GM12878 (cell line): ENCODE measurements around the gene CA7. TPM values are rescaled to one million over a fixed set of nuclear protein-coding genes. Genes with fewer than 3 reads are reported as not detected.

ENCODE experiments used
- BCL3 ChIP-seq: IDR thresholded peaks from 2 replicates; pipeline ENCODE4 v1.6.1; 2011; ENCODE audit warnings: borderline replicate concordance, low read depth, mild to moderate bottlenecking, moderate library complexity, low read length; ENCODE audit not compliant: insufficient read depth, poor library complexity, severe bottlenecking
- BCLAF1 ChIP-seq: fragments of 450-650 bp; IDR thresholded peaks from 2 replicates; pipeline ENCODE4 v1.6.1; 2017; ENCODE audit warnings: antibody characterized with exemption, mild to moderate bottlenecking, moderate library complexity
- DPF2 ChIP-seq: fragments of 450-650 bp; IDR thresholded peaks from 2 replicates; pipeline ENCODE4 v1.6.1; 2017; ENCODE audit warnings: mild to moderate bottlenecking
- ELK1 ChIP-seq: IDR thresholded peaks from 2 replicates; pipeline ENCODE4 v1.6.1; 2012; ENCODE audit warnings: low read depth, low read length, improper control_type of control experiment
- GABPA ChIP-seq: IDR thresholded peaks from 2 replicates; pipeline ENCODE4 v1.6.1; 2014; ENCODE audit warnings: antibody characterized with exemption, low read depth, mild to moderate bottlenecking, inconsistent platforms
- GATAD2B ChIP-seq: fragments of 450-650 bp; conservative IDR thresholded peaks from 2 replicates; pipeline ENCODE4 v1.6.1; 2017; ENCODE audit warnings: low read depth, mild to moderate bottlenecking, moderate library complexity
- IRF4 ChIP-seq: IDR thresholded peaks from 2 replicates; pipeline ENCODE4 v1.6.1; 2011; ENCODE audit warnings: low read depth, low read length
- MYC ChIP-seq: IDR thresholded peaks from 2 replicates; pipeline ENCODE4 v1.6.1; 2011; ENCODE audit warnings: mild to moderate bottlenecking, low read length, moderate library complexity, inconsistent platforms; ENCODE audit not compliant: insufficient read depth, insufficient replicate concordance, insufficient read length, severe bottlenecking
- RUNX3 ChIP-seq: IDR thresholded peaks from 2 replicates; pipeline ENCODE4 v1.6.1; 2012; ENCODE audit warnings: low read length, inconsistent platforms
- TCF12 ChIP-seq: IDR thresholded peaks from 2 replicates; pipeline ENCODE4 v1.6.1; 2011; ENCODE audit warnings: low read depth, mild to moderate bottlenecking, low read length
- YY1 ChIP-seq: IDR thresholded peaks from 2 replicates; pipeline ENCODE4 v1.6.1; 2011; ENCODE audit warnings: low read depth, mild to moderate bottlenecking, low read length
- ZNF592 ChIP-seq: fragments of 450-650 bp; IDR thresholded peaks from 2 replicates; pipeline ENCODE4 v1.6.1; 2017; ENCODE audit warnings: mild to moderate bottlenecking, moderate library complexity
- ZNF687 ChIP-seq: fragments of 450-650 bp; IDR thresholded peaks from 2 replicates; pipeline ENCODE4 v1.6.1; 2017; ENCODE audit warnings: mild to moderate bottlenecking, moderate library complexity
- polyA plus RNA-seq, 11 experiments: library from polyadenylated mRNA; depleted of rRNA in 4 of 11; unstranded in 6 of 11; stranded (reverse) in 5 of 11; fragments of >200 nt; fragmentation: Nextera tagmentation in 4 of 11; fragmentation: Illumina TruSeq in 1 of 11; extraction: Ambion mirVana in 4 of 11; extraction: Trizol in 1 of 11; gene quantifications; 1 replicate in 1 of 11; 2 replicates in 10 of 11; pipeline versions ENCODE4 v1.2.1 to v1.2.3, GENCODE V29; 2011 to 2016; ENCODE audit warnings: inconsistent platforms in 2 of 11, missing spikeins in 2 of 11, low read depth in 1 of 11
- total RNA-seq, 4 experiments: library from RNA; depleted of rRNA in 3 of 4; stranded (reverse); fragments of >200 nt in 3 of 4; fragmentation: Illumina TruSeq in 1 of 4; extraction: Trizol in 1 of 4; gene quantifications; 2 replicates each; pipeline versions ENCODE4 v1.2.1 to v1.2.3, GENCODE V29; 2013 to 2021

The CA7 gene
- total and polyA plus RNA-seq, 10 of the 15 experiments (the other 5 are each of a cell fraction or from before 2014, with no cell fraction given): 0.04 TPM; not detected in 9

GRCh38 chr16:66830422-66831404, 13.5 kb upstream of the CA7 start, which contains the start of gene NAE1 (continued):
- TF ChIP-seq ZNF687: 0 out of 2 replicates have a peak, but pooled peaks have one; percentile 64
- TF ChIP-seq YY1: peak; percentile 93
- TF ChIP-seq BCLAF1: no peak
- no peak for TF ChIP-seq BCL3
- TF ChIP-seq ZNF592: peak; percentile 65; the same call in 1 of the 2 replicates
- peak; percentile 20; the same call in 1 of the 2 replicates for TF ChIP-seq RUNX3
- TF ChIP-seq DPF2: peak; percentile 81
- no peak for TF ChIP-seq IRF4
- TF ChIP-seq ELK1: no peak
- peak; percentile 50 for TF ChIP-seq MYC
- TF ChIP-seq GATAD2B: peak; percentile 93
- peak; percentile 50; the same call in 1 of the 2 replicates for TF ChIP-seq TCF12
- no peak for TF ChIP-seq GABPA
